Stimulated activated CD4-positive, alpha-beta T cell treated with anti-CD3 and anti-CD28 coated beads, Interleukin-4, amount 100 ng/mL, for 24 hours (primary cell): ENCODE results near the gene THEM5.
A peak's percentile ranks its signal among the peaks of the same experiment; 100 is the strongest.

Experiments used
- DNase-seq: peaks from one replicate; pipeline ENCODE4 v3.0.0-alpha.2; 2020

Gene THEM5

DNA sequence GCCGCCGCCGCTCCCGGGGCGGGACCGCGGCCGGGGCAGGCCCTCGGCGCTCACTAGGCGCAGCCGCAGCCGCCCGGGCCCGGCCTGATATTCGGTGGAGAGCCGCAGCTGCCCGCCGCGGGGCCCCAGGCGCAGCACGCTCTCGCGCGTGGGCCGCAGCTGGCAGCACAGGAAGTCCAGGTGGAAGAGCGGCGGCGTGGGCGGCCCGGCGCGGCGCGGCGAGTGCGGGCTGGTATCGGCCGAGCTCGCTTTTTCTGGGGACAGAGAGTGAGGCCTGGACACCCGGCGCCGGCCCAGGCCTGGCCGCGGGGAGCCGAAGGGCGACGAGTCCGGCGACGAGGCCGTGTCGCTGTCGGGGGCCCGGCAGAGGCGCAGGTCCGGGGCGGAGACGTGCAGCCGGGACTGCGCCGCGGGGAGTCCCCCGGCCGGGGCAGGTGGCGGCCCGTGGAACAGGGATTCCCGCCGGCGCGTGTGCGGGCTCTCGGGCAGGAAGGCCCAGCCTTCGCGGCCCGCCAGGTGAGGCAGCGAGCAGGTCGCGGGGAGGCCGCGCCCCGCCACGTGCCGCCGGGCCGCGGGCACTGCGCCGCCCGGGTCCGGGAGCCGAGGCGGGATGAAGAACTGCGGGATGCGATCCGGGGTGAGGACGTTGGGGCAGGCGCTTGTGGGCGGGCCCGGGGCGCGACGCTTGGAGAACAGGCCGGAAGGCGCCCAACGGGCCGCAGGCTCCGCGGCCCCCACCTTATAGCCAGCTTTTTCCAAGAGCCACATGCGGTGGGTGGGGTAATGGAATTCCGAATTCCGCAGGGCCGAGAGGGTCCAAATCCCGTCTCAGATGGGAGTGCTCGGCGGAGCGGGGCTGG lies 15.1 kb downstream of the THEM5 start:
- DNase-seq, result peak; percentile 52

DNA sequence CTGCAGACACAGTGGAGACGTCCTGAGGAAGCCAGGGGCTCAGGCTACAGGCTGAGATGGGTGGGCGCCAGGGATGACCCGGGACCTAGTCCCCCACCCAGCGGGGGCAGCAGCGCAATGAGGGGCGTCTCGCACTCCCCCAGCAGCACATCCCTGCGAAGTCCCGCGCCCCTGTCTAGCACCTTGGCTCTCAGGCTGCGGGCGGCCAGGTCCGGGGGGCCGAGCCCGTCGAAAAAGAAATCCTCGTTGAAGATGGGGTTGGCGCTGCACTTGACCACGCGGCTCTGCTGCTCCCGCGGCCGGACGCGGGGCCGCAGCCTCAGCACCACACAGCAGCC lies 15.7 kb downstream of the THEM5 start:
- no peak for DNase-seq

DNA sequence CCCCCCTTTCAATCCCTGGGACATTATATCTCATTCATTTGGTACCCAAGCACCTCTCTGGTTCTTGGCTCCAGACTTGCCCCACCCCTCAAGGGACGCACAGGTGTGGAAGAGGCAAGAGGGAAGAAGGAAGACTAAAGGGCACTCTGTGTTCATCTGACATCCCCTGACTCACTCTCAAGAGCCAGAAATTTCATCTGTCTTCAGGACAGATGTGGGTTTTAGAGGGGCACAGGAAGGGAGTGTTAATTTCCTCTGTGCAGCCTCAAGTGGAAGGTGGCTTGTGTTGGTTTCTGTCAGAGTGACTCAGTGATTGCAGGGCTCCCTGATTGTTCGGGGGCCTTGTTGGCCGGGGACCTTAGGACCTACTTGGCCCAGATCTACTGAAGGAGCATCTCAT lies 16.3 kb downstream of the THEM5 start:
- DNase-seq, result peak; percentile 40

DNA sequence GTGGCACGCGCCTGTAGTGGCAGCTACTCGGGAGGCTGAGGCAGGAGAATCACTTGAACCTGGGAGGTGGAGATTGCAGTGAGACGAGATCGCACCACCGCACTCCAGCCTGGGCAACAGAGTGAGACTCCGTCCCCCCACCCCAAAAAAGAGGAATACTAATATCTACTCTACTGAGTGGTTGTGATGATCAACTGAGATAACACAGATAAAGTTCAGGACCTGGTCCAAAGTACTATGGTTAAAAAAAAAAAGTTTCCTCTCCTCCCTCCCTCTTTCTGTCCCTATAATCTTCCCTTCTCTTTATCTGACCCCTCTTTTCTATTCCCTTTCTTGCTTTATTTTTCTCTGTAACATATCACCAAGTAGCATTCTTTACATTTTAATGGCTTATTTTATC lies 17.9 kb downstream of the THEM5 start:
- DNase-seq, result no peak

GRCh38 chr1:151834239-151834638 lies 19.3 kb downstream of the THEM5 start:
- DNase-seq, result no peak

DNA sequence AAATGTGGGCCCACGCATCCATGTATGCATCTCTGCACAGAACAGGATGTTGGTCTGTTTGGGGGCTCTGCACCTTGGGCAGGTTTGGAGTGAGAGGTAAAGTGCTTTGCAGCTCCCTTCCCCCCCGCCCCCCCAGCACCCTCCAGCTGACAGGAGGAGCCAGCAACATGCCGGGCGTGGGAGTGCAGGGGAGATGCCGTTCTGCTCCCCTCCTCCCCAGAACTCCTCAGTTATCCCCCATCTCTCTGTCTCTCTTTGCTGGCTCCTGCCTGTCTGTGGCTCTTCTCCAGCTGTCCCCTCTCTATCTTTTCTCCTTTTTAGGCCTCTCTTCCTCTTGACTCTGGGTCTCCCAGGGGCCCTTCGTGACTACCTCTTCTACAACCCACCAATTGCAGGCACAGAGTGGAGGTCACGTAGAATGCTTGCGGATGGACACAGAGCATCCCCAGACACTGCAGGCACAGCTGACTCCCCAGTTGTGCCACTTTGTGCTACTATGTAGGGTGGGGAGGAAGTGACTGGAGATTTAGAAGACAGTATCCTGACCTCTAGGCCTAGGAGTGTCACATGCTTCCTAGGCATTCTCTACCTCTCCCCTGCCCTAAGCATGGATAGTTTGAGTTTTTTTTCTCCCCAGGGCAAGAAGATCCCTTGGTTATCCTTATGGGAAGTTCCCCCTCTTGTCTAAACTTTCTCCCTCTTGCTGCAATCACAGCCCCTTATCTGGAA lies 20.2 kb downstream of the THEM5 start:
- DNase-seq, result no peak

DNA sequence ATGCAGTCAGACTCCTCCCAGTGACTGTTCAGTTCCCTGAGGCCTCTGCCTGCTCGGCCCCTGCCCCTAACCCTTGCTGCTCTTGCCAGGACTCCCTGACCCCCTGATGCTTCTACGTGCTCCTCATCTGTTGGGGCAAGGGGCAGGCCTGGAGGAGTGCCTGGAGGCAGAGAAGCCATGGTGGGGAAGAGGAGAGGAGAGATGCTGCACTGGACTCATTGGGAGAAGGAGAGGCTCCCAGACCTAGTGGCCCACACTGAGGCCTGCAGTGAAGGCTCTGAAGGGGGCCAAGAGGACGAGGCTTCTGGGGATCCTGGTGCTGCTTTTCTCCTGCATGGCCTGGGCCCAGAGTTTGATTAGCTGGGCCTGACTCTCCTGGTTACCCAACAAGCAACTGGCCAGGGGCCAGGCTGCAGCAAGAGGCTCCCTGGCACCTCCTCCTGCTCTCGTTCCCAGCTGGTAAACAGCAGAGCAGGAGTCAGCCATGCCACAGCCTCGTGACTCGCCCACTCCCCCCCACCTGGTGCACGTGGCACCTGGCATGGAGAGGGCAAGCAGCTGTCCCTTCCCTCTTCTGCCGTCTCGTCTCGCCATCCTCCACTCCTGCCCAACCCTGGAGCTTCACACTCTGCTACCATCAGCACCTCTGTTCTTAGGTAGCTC lies 21.1 kb downstream of the THEM5 start:
- DNase-seq, result no peak

DNA sequence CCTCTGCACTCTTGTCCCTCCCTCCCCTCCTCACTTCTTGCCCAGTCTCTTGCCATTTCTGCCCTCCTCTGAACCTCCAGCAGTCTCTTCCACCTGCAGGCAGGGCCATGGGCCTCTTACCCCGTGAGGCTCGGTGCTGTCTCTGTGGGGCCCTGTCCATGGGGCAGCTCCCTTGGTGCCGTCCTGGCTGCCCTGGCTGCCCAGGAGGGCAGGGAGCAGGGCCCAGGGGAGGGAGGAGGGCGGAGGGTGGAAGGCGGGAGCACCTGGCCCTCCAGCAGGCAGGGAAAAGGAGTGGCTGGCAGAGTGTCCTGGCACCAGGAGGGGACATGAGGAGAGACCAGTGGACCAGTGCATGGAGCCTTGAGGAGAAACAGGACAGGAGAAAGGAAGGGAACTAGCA lies 21.9 kb downstream of the THEM5 start, which contains the start of gene RORC:
Gene RORC (minus strand): TSS at position 198 of the 400 bp plus-strand sequence. CDS start 38 bp downstream, at position 160.
- DNase-seq, result no peak

DNA sequence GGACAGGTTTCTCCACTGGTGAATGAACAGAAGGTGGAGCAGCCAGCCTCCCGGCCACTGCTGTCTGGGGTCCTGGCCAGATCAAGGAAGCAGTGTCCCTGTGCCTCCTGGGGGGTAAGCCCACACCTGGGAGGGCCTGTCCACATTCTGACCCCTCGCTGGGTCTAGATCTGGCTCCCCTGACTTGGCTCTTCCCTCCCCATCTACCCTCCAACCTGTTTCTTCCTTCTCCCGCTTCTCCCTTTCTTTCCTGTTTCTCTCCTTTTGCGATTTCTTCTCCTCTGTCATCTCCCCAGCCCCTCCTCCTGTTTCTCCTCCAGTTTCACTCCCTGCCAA lies 22.3 kb downstream of the THEM5 start:
- no peak for DNase-seq

GRCh38 chr1:151830055-151830454 lies 23.5 kb downstream of the THEM5 start:
- DNase-seq, result no peak

- DNase-seq, result no peak
Observed at GRCh38 chr1:151829352-151830046, 24.0 kb downstream of the THEM5 start.

- no peak for DNase-seq
Observed at GRCh38 chr1:151828921-151829320, 24.6 kb downstream of the THEM5 start.

DNA sequence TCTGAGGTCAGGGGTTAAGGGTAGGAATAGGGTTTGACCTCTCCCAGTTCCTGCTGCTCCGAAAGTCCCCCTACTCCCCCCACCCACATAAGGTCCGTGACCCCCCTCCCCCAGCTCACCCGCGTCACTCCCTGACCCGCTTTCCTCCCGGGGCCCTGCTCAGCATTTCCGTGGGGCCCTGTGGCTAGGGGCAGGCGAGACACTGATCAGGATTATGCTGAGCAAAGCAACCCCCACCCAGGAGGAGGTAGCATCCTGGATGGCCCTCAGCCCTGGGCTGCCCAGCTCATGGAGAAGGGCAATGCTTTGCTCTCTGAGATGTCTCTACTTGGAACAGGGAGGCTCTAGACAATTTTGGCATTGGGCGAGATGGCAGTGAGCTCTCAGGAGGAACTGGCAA lies 25.7 kb downstream of the THEM5 start:
- DNase-seq, result no peak

DNA sequence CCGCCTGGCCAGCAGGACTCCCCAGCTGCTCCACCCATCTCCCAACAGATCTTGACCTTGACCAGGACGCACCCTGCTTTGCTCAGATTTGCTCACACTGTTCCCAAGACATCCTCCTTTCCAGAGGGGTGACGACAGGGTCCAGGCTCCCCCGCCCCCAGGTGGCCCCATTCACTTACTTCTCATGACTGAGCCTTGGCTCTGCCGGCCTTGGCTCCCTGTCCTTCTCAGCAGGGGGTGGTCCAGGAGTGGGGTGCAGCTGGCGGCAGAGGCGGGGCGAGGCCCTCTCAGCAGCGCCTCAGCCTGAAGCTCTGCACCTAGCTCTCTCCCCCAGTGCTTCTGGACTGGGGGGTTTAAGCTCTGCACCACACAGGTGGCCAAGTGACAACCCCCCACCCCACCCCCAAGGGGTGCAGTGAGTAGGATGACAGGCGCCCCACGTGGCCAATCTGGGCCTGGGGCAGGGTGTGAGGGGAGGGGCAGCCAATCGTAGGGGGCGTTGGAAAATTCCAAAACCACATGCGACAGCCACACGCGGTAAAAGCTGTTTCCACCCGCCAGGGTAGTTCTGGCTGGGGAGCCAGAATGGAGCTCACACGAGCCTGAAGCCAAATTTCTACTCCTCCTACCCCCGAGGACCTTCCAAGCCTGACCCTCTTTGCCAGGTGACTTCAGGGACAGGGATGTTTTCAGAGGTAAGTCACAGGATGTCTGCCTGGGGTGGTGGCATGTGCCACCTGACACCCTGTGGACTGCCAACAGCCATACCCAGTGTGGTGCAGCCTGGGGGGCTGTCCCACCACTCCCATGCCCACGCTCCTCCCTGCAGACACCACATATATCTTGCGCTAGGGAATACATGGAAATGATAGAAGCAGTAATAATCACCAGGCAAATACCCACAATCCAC lies 27.5 kb downstream of the THEM5 start:
- DNase-seq, result peak; percentile 46

DNA sequence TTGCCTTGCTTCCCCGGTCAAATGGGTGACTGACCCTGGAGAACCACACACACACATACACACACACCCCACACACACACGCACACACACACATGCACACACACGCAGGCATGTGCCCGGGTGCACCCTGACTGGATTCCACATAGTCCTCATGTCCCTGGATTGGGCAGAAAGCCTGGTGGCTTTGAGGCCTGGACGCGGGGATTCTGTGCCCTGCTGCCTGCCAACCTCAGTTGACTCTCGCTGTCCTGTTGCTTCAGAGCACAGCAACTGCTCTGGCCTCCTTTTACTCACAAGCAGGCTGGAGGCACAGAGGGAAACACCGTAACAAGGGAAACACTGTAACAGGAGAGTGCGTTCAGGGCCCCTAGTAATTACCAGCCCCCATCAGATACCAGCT lies 28.3 kb downstream of the THEM5 start:
- no peak for DNase-seq

- DNase-seq, result no peak
Observed at GRCh38 chr1:151823175-151823574, 30.3 kb downstream of the THEM5 start.

GRCh38 chr1:151822404-151822803 lies 31.1 kb downstream of the THEM5 start:
- DNase-seq, result peak; percentile 73

GRCh38 chr1:151820940-151821339 lies 32.6 kb downstream of the THEM5 start:
- DNase-seq, result no peak

GRCh38 chr1:151819976-151820623 lies 33.4 kb downstream of the THEM5 start:
- DNase-seq, result no peak

DNA sequence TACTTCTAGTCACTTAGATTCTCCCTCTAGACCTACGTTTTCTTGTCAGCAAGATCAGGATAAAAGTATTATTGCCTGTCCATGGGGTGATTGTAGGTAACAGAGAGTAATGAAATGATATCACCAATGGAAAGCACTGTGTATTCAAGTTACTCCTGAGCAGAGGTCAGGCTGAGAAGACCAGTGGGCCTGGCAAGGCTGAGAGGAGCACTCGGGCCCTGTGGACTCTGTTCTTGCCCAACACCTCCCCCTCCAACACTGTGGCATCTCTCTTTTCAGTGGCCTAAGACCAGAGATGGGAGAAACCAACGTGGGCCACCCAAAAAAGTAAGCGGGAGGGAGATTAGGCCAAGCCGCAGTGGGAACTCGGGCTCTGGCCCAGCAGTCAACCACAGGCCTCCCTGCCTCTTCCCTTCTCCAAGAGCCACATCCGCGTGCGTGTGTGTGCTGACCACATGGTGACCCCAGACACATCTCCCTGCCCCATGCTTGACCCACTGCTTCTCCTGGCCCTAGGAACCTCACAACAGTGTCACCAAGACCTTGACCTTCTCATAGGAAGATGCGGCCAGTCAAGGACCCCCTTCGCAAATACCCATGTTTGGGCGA lies 34.2 kb downstream of the THEM5 start:
- DNase-seq, result no peak

DNA sequence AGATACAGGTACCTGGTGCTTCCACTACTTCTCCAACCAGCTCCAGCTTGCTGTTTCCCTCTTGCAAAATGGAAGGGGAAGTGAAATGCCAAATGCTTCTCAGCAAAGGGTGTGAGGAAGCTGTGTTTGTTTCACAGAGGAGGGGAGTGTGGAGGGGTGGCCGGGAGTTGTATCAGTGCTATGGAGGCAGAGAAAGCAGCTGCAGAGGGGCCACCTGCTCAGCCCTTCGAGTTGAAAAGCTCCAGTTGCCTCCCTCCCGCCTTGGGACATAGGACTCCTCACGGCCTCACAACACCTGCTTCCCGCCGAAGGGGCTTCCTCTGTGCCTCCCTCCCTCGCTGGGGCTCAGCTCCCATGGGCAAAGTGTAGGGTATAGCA lies 36.2 kb downstream of the THEM5 start:
- DNase-seq, result no peak
